Measurements from ENCODE around the gene PREX1.

GRCh38 chr20:48636301-48636700, 191.5 kb downstream of the PREX1 start:
- TF ChIP-seq CTCF (IDR thresholded peaks at IDR 0.05 in 8 of 11, conservative IDR thresholded peaks at IDR 0.05 in 3 of 11): no peak
- no peak for TF ChIP-seq POLR2A (IDR thresholded peaks at IDR 0.05)

Data from spleen (tissue), 7 donors.